DMS153 treated with DMSO at 0.1 percent for 48 hours (cell line): ENCODE data around the gene C3orf20.
"Not testable (repeated sequence)": the region's sequence is repeated elsewhere in the genome, so short reads cannot be mapped to it uniquely, and the experiment has no call there.

Experiments used
- DNase-seq: peaks from one replicate; lab custom pipeline; 2025; ENCODE audit not compliant: unreplicated experiment; lab: John Stamatoyannopoulos, UW

Gene C3orf20

DNA sequence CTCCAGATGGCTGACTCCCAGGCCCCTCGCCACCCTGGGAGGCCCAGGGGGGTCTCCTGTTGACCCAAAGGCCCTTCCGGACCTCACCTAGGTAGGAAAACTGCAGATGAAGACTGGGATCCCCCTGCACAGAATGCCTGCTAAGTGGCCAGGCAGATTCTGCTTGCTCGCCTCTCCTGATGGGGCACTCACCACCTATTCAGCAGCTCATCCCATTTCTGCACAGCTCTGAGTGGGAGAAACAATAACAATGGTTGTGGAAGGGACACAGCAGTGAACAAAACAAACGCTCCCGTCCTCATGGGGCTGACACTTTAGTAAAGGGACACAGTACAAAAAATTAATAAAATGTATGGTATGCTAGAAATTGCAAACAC, 118.9 kb downstream of the C3orf20 start:
- no peak for DNase-seq

- no peak for DNase-seq
Measured at GRCh38 chr3:14794435-14794834, 119.5 kb downstream of the C3orf20 start.

- DNase-seq = no peak
Measured at GRCh38 chr3:14795996-14796395, 121.1 kb downstream of the C3orf20 start.

GRCh38 chr3:14796403-14797077, 121.6 kb downstream of the C3orf20 start:
- no peak for DNase-seq

- no peak for DNase-seq
Measured at GRCh38 chr3:14797731-14798130, 122.8 kb downstream of the C3orf20 start.

DNA sequence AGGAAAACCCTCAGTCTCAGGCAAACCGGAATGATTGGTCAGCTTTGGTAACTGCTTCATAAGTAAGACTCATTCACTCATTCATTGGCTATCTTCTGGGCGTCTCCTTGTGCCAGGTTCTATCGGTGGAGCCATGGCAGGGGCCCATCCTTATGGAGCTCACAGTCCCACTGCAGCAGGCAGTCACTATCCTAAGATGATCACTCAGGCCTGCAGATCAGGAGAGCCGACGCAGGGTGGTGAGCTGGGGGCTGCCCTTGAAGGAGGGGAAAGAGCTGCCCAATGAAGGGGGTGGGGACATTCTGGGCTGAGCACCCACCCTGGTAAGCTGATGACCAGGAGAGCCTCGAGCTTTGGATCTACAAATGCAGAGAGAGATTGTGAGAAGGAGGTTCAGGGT, 123.3 kb downstream of the C3orf20 start:
- no peak for DNase-seq

DNA sequence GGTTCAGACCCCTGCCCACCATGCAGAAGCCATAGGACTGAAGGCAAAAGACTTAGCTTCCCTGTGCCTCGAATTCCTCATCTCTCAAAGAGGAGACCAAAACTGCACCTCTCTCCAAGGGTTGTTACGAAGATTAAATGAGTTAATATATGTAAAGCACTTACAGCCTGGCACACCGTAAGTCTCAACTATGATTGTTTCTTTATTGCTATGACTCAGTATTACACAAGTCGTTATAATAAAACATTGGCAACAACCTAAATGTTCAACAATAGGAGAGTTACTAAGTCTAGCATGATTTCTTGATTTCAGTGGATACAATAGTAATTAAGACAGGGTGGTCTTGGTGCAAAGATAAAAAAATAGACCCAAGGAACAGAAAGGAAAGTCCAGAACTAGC, 124.2 kb downstream of the C3orf20 start:
- no peak for DNase-seq

- no peak for DNase-seq
Measured at GRCh38 chr3:14801031-14801430, 126.1 kb downstream of the C3orf20 start.

- no peak for DNase-seq
Measured at GRCh38 chr3:14801668-14802380, 126.9 kb downstream of the C3orf20 start.

DNA sequence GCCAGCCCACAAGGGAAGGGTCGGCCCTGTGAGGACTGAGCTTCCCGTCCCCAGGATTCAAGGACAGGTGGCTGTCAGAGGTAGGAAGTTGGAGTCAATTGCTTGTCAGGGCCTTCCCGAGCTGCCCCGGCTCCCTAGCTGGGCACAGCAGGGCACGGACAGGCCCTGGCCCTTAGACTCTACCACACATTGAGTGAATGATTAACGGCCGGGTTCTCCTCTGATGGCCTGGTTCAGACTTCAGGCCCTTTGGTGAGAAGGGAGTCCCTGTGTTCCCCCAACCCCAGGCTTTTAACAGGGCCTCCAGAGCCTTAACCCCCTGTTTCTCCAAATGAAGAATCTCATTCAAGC, 127.4 kb downstream of the C3orf20 start:
- no peak for DNase-seq

DNA sequence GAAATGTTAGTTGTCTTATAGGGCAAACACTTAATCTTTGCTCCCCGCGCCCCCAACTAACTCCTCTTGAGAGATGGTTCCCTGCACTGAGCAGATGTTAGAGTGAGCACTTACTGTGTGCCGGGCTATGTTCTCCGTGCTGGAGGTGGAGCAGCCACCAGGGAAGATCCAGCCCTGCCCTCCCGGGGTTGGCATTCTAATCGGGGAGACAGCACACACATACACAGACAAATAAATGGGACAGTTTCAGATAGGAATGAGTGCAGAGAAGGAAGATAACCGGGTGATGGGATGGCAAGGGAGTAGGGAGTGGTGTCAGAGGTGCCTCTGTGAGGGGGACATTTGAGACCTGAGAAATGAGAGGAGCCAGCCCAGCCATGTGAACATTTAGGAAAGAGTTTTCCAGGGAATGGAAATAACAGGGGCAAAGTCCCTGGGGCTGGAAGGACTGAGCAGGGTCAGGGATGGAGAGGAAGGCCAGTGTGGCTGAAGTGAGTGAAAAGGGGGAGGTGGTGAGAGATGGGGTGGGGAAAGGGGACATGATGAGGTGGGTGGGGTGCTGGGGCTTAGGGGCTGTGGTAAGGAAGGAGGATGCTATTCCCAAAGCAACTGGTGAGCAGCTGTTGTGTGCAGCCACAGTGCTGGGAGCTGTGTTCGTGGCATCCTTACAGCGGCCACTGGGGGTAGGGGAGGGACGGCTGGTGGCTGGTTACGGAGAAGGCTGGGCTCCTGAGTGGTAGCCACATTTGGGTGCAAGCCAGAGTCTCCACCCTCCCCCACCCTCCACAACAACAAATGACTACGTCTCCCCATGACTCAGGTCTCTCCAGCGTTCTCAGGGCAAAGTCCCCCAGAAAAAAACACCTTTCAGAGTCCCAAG, 128.4 kb downstream of the C3orf20 start:
- DNase-seq = no peak

GRCh38 chr3:14803981-14804834, 129.3 kb downstream of the C3orf20 start:
- no peak for DNase-seq

- DNase-seq = no peak
Measured at GRCh38 chr3:14804835-14805780, 130.2 kb downstream of the C3orf20 start.

GRCh38 chr3:14805961-14806537, 131.1 kb downstream of the C3orf20 start:
- DNase-seq = no peak

GRCh38 chr3:14806641-14807263, 131.8 kb downstream of the C3orf20 start:
- DNase-seq = no peak

GRCh38 chr3:14808025-14808424, 133.1 kb downstream of the C3orf20 start:
- no peak for DNase-seq

DNA sequence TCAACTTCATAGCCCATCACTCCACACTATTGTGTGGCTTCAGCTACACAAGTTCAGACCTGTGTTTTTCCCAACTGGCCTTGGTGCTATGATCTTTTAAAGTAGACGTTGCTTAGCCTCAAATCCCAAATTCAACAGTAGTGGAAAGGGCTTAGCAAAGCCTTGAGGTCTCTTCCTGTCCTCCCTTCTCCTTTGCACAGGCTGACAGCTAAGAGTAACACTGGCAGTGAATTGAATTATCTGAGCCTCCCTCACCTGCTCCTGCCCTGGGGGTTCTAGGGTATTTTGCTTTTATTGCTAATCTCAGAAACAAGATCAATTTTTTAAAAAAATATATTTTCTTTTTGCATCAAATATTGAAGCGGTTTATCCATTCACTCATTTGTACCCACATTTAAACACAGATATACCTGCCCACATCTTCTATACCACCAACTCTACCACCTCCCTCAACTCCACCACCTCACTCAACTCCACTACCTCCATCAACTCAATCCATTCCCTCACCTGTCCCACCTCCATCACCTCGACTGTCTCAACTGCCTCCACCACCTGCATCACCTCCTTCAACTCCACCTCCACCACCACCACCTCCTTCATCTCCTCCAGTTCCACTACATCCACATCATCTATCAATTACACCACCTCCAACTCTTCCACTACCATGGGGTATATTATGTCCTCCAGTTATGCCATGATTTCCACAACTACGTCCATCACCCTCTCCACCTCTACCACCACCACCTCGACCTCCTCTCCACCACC, 133.7 kb downstream of the C3orf20 start:
- no peak for DNase-seq

DNA sequence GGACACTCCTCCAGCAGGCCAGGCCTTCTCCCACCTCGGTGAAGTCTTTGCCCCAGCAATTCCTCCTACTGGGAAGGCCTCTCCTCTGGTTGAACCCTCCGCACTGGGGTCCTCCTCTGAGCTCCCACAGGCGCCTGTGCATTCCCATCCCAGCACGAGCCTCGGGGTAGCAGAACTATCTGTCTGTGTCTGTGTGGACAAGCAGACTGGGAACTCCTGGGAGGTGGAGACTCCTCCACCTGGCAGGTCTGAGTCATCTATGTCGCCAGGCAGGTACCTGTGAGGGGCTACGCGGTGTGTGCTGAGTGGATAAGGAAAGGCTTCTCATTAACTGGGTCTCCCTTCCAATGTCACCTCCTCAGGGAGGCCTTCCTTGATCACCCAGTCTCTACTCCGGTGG, 134.7 kb downstream of the C3orf20 start:
- not testable (repeated sequence) for DNase-seq
